Measurements from ENCODE around the gene OLFM2.

- TF ChIP-seq EZH2 (IDR thresholded peaks at IDR 0.05) (no peak), FOXP2 (optimal IDR thresholded peaks at IDR 0.05; ENCODE audit: control extremely low read depth, extremely low read length, insufficient read depth) (no peak)
Observed at GRCh38 chr19:9885077-9885552, 51.2 kb downstream of the OLFM2 start.
